WTC11 (cell line): ENCODE data around the gene RBM20. TPM values are rescaled to one million over a fixed set of nuclear protein-coding genes. Genes with fewer than 3 reads are reported as not detected.

Source experiments
- ATAC-seq: fragments of 200-7000 bp; cut with Tn5 transposase; 2 replicates; pipeline ENCODE4 v1.10.0; 2021; ENCODE audit warnings: mild to moderate bottlenecking, moderate library complexity
- CTCF ChIA-PET: fragments of 300-600 bp; sonication (Branson Sonifier 250); formaldehyde crosslinking; loops from one replicate; lab custom pipeline; 2021; ENCODE audit warnings: antibody characterized with exemption; lab: Charles Lee
- POLR2A ChIA-PET: fragments of 350-600 bp; sonication (Branson Sonifier 250); formaldehyde crosslinking; loops from one replicate; lab custom pipeline; 2021; ENCODE audit warnings: antibody characterized with exemption; lab: Charles Lee
- DNase-seq: peaks from one replicate; pipeline ENCODE4 v3.0.0; 2021; ENCODE audit warnings: low spot score
- H3K27ac Mint-ChIP-seq: 2 replicates; pipeline ENCODE4 v1.8.0; 2021; ENCODE audit warnings: mixed read lengths
- H3K27me3 Mint-ChIP-seq: 2 replicates; pipeline ENCODE4 v1.8.0; 2021; ENCODE audit warnings: low read depth, mild to moderate bottlenecking, moderate library complexity, mixed read lengths
- H3K36me3 Mint-ChIP-seq: 2 replicates; pipeline ENCODE4 v1.8.0; 2021; ENCODE audit warnings: mixed read lengths
- H3K4me1 Mint-ChIP-seq: 2 replicates; pipeline ENCODE4 v1.8.0; 2022; ENCODE audit warnings: mixed read lengths
- H3K4me3 Mint-ChIP-seq: 2 replicates; pipeline ENCODE4 v1.8.0; 2021; ENCODE audit warnings: mild to moderate bottlenecking, moderate library complexity, mixed read lengths
- H3K9me3 Mint-ChIP-seq: 2 replicates; pipeline ENCODE4 v1.8.0; 2021; ENCODE audit warnings: mixed read lengths
- CBFB ChIP-seq: sonication (generic); formaldehyde crosslinking; IDR thresholded peaks from 2 replicates; pipeline ENCODE4 v1.8.1; 2022; ENCODE audit warnings: mild to moderate bottlenecking, low read depth, missing genetic modification reagents
- CREB1 ChIP-seq: sonication (generic); formaldehyde crosslinking; IDR thresholded peaks from 2 replicates; pipeline ENCODE4 v1.8.0; 2023; ENCODE audit warnings: mild to moderate bottlenecking, missing genetic modification reagents
- FOXK1 ChIP-seq: sonication (generic); formaldehyde crosslinking; IDR thresholded peaks from 2 replicates; pipeline ENCODE4 v1.8.0; 2022; ENCODE audit warnings: mild to moderate bottlenecking, moderate library complexity, missing genetic modification reagents
- FOXP1 ChIP-seq: sonication (generic); formaldehyde crosslinking; IDR thresholded peaks from 2 replicates; pipeline ENCODE4 v1.8.0; 2022; ENCODE audit warnings: missing genetic modification reagents, mild to moderate bottlenecking, moderate library complexity, borderline replicate concordance
- HMGXB4 ChIP-seq: sonication (generic); formaldehyde crosslinking; IDR thresholded peaks from 2 replicates; pipeline ENCODE4 v1.8.1; 2023; ENCODE audit warnings: mild to moderate bottlenecking, moderate library complexity, missing genetic modification reagents
- MYBL2 ChIP-seq: sonication (generic); formaldehyde crosslinking; IDR thresholded peaks from 2 replicates; pipeline ENCODE4 v1.8.1; 2023; ENCODE audit warnings: mild to moderate bottlenecking, moderate library complexity, missing genetic modification reagents
- NFATC4 ChIP-seq: fragments of 250-450 bp; sonication (Bioruptor Pico); IDR thresholded peaks from 2 replicates; pipeline ENCODE4 v1.9.0; 2021; ENCODE audit warnings: mild to moderate bottlenecking
- NFE2L1 ChIP-seq: sonication (generic); formaldehyde crosslinking; IDR thresholded peaks from 2 replicates; pipeline ENCODE4 v1.8.1; 2023; ENCODE audit warnings: missing genetic modification reagents
- NFYB ChIP-seq: sonication (generic); formaldehyde crosslinking; conservative IDR thresholded peaks from 2 replicates; pipeline ENCODE4 v1.8.0; 2022; ENCODE audit warnings: low read depth, missing genetic modification reagents
- NR3C1 ChIP-seq: sonication (generic); formaldehyde crosslinking; conservative IDR thresholded peaks from 2 replicates; pipeline ENCODE4 v1.8.1; 2023; ENCODE audit warnings: low read depth, mild to moderate bottlenecking, missing genetic modification reagents
- PRDM15 ChIP-seq: sonication (generic); formaldehyde crosslinking; IDR thresholded peaks from 2 replicates; pipeline ENCODE4 v1.8.0; 2022; ENCODE audit warnings: missing genetic modification reagents
- RELA ChIP-seq: sonication (generic); formaldehyde crosslinking; IDR thresholded peaks from 2 replicates; pipeline ENCODE4 v1.8.1; 2022; ENCODE audit warnings: missing genetic modification reagents, mild to moderate bottlenecking, borderline replicate concordance
- SMAD4 ChIP-seq: sonication (generic); formaldehyde crosslinking; IDR thresholded peaks from 2 replicates; pipeline ENCODE4 v1.8.0; 2022; ENCODE audit warnings: mild to moderate bottlenecking, missing genetic modification reagents
- SOX15 ChIP-seq: fragments of 250-450 bp; sonication (Bioruptor Pico); IDR thresholded peaks from 2 replicates; pipeline ENCODE4 v1.9.0; 2021; ENCODE audit warnings: mild to moderate bottlenecking
- SP1 ChIP-seq: sonication (generic); formaldehyde crosslinking; conservative IDR thresholded peaks from 2 replicates; pipeline ENCODE4 v1.8.1; 2022; ENCODE audit warnings: missing genetic modification reagents
- TEAD1 ChIP-seq: sonication (generic); formaldehyde crosslinking; IDR thresholded peaks from 2 replicates; pipeline ENCODE4 v1.8.0; 2022; ENCODE audit warnings: mild to moderate bottlenecking, missing genetic modification reagents
- TP53 ChIP-seq: sonication (generic); formaldehyde crosslinking; IDR thresholded peaks from 2 replicates; pipeline ENCODE4 v1.8.1; 2023; ENCODE audit warnings: mild to moderate bottlenecking, missing genetic modification reagents
- ZBTB21 ChIP-seq: sonication (generic); formaldehyde crosslinking; IDR thresholded peaks from 2 replicates; pipeline ENCODE4 v1.8.1; 2023; ENCODE audit warnings: mild to moderate bottlenecking, missing genetic modification reagents, borderline replicate concordance
- ZNF138 ChIP-seq: sonication (generic); formaldehyde crosslinking; conservative IDR thresholded peaks from 2 replicates; pipeline ENCODE4 v1.8.1; 2022; ENCODE audit warnings: mild to moderate bottlenecking, moderate library complexity, missing genetic modification reagents
- ZNF219 ChIP-seq: sonication (generic); formaldehyde crosslinking; IDR thresholded peaks from 2 replicates; pipeline ENCODE4 v1.8.0; 2023; ENCODE audit warnings: missing genetic modification reagents, mild to moderate bottlenecking, borderline replicate concordance
- ZNF317 ChIP-seq: sonication (generic); formaldehyde crosslinking; IDR thresholded peaks from 2 replicates; pipeline ENCODE4 v1.8.1; 2023; ENCODE audit warnings: low read depth, mild to moderate bottlenecking, moderate library complexity, missing genetic modification reagents, borderline replicate concordance
- ZNF416 ChIP-seq: fragments of 250-450 bp; sonication (Bioruptor Pico); IDR thresholded peaks from 2 replicates; pipeline ENCODE4 v1.9.0; 2021; ENCODE audit warnings: mild to moderate bottlenecking, inconsistent platforms
- ZNF423 ChIP-seq: fragments of 250-450 bp; sonication (Bioruptor Pico); IDR thresholded peaks from 2 replicates; pipeline ENCODE4 v2.1.2; 2022; ENCODE audit warnings: mild to moderate bottlenecking, moderate library complexity
- total RNA-seq: library from RNA; stranded (reverse); gene quantifications from 3 replicates; pipeline ENCODE4 v1.2.3, GENCODE V29; 2021
- TF ChIP-seq, protein P1 (sequence below): sonication (generic); formaldehyde crosslinking; conservative IDR thresholded peaks from 2 replicates; pipeline ENCODE4 v1.8.1; 2022; ENCODE audit warnings: mild to moderate bottlenecking, missing genetic modification reagents
- TF ChIP-seq, protein P2 (sequence below): fragments of 250-450 bp; sonication (Bioruptor Pico); IDR thresholded peaks from 2 replicates; pipeline ENCODE4 v1.9.0; 2021; ENCODE audit warnings: moderate library complexity, mild to moderate bottlenecking, inconsistent platforms, borderline replicate concordance
- TF ChIP-seq, protein P3 (sequence below): sonication (generic); formaldehyde crosslinking; IDR thresholded peaks from 2 replicates; pipeline ENCODE4 v1.8.1; 2022; ENCODE audit warnings: missing genetic modification reagents, borderline replicate concordance
- TF ChIP-seq, protein P4 (sequence below): sonication (generic); formaldehyde crosslinking; IDR thresholded peaks from 2 replicates; pipeline ENCODE4 v1.8.0; 2022; ENCODE audit warnings: mild to moderate bottlenecking, missing genetic modification reagents

Gene RBM20
- total RNA-seq, 1 experiment from 2014 or later: 0.52 TPM

- H3K4me3 Mint-ChIP-seq: no peak overlapping the region
- ChIA-PET CTCF (interaction anchor here (2.0 kb wide), 1 partner anchor 55 kb away, joined by 5 read pairs; no protein-coding TSS in a partner anchor), POLR2A (interaction anchor here (1.0 kb wide), 1 partner anchor 59 kb away, joined by 3 read pairs; the partner anchor contains the start of gene BBIP1)
- no peaks in the 10 kb centered on the region for H3K36me3 Mint-ChIP-seq
- 0 out of 2 replicates have a peak, but pooled peaks cover 3% of the 10 kb centered on the region for H3K4me1 Mint-ChIP-seq
- ATAC-seq (no peak), DNase-seq (no peak)
- no peaks in the 10 kb centered on the region for H3K27me3 Mint-ChIP-seq
- peaks cover 7% of the 10 kb centered on the region for H3K9me3 Mint-ChIP-seq
- H3K27ac Mint-ChIP-seq: no peak overlapping the region
- TF ChIP-seq ZNF138 (CRISPR knock-in tag) (no peak), NFYB (no peak), SP1 (CRISPR knock-in tag) (no peak), TEAD1 (no peak), ZNF416 (CRISPR knock-in tag) (no peak), MYBL2 (CRISPR knock-in tag) (no peak), SMAD4 (CRISPR knock-in tag) (no peak), SOX15 (CRISPR knock-in tag) (no peak), FOXK1 (CRISPR knock-in tag) (no peak), FOXP1 (CRISPR knock-in tag) (no peak), ZNF317 (CRISPR knock-in tag) (no peak), NR3C1 (CRISPR knock-in tag) (no peak), HMGXB4 (CRISPR knock-in tag) (no peak), RELA (CRISPR knock-in tag) (no peak)
- TF ChIP-seq, protein P1, sequence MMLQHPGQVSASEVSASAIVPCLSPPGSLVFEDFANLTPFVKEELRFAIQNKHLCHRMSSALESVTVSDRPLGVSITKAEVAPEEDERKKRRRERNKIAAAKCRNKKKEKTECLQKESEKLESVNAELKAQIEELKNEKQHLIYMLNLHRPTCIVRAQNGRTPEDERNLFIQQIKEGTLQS (CRISPR knock-in tag): no peak
Measured at GRCh38 chr10:110859206-110859972, 215.3 kb downstream of the RBM20 start.

- ATAC-seq (no peak), DNase-seq (no peak)
- peaks cover 7% of the 10 kb centered on the region; the same call in 1 of the 2 replicates for H3K4me1 Mint-ChIP-seq
- no peak overlapping the region for H3K27ac Mint-ChIP-seq
- no peaks in the 10 kb centered on the region for H3K27me3 Mint-ChIP-seq
- no peak overlapping the region for H3K4me3 Mint-ChIP-seq
- POLR2A ChIA-PET: interaction anchor here (1.0 kb wide), 1 partner anchor 59 kb away, joined by 3 read pairs; the partner anchor contains the start of gene BBIP1
- CTCF ChIA-PET: no interaction called here
- no peaks in the 10 kb centered on the region for H3K36me3 Mint-ChIP-seq
- peaks cover 7% of the 10 kb centered on the region for H3K9me3 Mint-ChIP-seq
- TF ChIP-seq PRDM15 (CRISPR knock-in tag) (no peak), CBFB (CRISPR knock-in tag) (no peak), ZNF423 (no peak), ZBTB21 (CRISPR knock-in tag) (no peak), NFE2L1 (no peak), FOXK1 (CRISPR knock-in tag) (no peak), ZNF219 (CRISPR knock-in tag) (no peak), TP53 (CRISPR knock-in tag) (no peak), CREB1 (no peak), NFATC4 (CRISPR knock-in tag) (no peak)
- TF ChIP-seq, protein P2, sequence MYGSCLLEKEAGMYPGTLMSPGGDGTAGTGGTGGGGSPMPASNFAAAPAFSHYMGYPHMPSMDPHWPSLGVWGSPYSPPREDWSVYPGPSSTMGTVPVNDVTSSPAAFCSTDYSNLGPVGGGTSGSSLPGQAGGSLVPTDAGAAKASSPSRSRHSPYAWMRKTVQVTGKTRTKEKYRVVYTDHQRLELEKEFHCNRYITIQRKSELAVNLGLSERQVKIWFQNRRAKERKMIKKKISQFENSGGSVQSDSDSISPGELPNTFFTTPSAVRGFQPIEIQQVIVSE (CRISPR knock-in tag): no peak
- TF ChIP-seq, protein P3, sequence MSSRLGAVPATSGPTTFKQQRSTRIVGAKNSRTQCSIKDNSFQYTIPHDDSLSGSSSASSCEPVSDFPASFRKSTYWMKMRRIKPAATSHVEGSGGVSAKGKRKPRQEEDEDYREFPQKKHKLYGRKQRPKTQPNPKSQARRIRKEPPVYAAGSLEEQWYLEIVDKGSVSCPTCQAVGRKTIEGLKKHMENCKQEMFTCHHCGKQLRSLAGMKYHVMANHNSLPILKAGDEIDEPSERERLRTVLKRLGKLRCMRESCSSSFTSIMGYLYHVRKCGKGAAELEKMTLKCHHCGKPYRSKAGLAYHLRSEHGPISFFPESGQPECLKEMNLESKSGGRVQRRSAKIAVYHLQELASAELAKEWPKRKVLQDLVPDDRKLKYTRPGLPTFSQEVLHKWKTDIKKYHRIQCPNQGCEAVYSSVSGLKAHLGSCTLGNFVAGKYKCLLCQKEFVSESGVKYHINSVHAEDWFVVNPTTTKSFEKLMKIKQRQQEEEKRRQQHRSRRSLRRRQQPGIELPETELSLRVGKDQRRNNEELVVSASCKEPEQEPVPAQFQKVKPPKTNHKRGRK: no peak
- TF ChIP-seq, protein P4, sequence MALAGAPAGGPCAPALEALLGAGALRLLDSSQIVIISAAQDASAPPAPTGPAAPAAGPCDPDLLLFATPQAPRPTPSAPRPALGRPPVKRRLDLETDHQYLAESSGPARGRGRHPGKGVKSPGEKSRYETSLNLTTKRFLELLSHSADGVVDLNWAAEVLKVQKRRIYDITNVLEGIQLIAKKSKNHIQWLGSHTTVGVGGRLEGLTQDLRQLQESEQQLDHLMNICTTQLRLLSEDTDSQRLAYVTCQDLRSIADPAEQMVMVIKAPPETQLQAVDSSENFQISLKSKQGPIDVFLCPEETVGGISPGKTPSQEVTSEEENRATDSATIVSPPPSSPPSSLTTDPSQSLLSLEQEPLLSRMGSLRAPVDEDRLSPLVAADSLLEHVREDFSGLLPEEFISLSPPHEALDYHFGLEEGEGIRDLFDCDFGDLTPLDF (CRISPR knock-in tag): no peak
Measured at GRCh38 chr10:110859973-110860376, 215.8 kb downstream of the RBM20 start.
